Right lung (tissue), 5 donors: ENCODE results near the gene RFX3. TPM values are rescaled to one million over a fixed set of nuclear protein-coding genes. Genes with fewer than 3 reads are reported as not detected.

Experiments
- DNase-seq, 2 donors: peaks; one replicate each; pipeline ENCODE4 v3.0.0-alpha.2; 2013
- polyA plus RNA-seq, 5 donors: library from polyadenylated mRNA; unstranded; fragments of 120-200 nt; gene quantifications; one replicate each; pipeline versions ENCODE4 v1.2.1 to v1.2.3, GENCODE V29; 2013; ENCODE audit warnings: inconsistent platforms in 1 of 5, low replicate concordance in 1 of 5; ENCODE audit not compliant: insufficient read length in 5 of 5, insufficient read depth in 1 of 5

RFX3 gene
- polyA plus RNA-seq, 5 donors = 10.7 to 21.3 (median 19.6) TPM

- no peak for DNase-seq
These were observed 48.5 kb downstream of the RFX3 start for GRCh38 chr9:3477236-3477834.

DNA sequence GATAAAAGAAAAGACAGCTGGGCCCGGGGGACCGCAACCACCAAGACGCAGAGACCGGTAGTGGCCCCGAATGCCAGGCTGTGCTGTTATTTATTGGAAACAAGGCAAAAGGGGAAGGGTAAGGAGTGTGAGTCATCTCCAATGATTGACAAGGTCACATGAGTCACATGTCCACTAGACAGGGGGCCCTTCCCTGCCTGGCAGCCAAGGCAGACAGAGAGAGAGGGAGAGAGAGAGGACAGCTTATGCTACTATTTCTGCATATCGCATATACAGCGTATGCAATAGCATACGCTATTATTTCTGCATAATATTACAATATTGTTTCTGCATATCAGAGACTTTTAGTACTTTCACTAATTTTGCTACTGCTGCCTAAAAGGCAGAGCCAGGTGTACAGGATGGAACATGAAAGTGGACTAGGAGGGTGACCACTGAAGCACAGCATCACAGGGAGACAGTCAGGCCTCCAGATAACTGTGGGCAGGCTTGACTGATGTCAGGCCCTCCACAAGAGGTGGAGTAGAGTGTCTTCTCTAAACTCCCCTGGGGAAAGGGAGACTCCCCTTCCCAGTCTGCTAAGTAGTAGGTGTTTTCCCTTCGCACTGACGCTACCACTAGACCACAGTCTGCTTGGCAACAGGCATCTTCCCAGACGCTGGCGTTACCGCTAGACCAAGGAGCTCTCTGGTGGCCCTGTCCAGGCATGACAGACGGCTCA lies 50.3 kb downstream of the RFX3 start:
- DNase-seq = no peak

GRCh38 chr9:3474821-3475220 lies 51.0 kb downstream of the RFX3 start:
- DNase-seq = no peak

DNA sequence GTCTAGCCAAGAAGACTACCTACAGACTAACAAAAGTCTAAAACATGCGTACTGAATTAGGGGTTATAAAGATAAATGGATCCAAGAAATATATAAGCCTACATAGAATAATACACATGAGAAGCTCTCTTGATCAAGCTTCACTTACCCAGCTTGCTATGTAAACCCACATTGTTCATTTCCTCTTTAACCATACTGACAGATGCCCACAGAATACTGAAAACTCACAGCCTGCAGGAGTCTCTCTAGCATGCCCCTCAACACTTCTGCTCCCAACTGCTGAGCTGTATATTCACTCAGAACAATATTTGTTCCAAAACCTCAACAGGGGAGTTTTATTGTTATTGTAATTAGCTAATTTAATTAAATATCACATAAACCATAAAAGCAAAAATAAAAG lies 52.4 kb downstream of the RFX3 start:
- DNase-seq = no peak

- no peak for DNase-seq
These were observed 53.9 kb downstream of the RFX3 start for GRCh38 chr9:3471883-3472282.

DNA sequence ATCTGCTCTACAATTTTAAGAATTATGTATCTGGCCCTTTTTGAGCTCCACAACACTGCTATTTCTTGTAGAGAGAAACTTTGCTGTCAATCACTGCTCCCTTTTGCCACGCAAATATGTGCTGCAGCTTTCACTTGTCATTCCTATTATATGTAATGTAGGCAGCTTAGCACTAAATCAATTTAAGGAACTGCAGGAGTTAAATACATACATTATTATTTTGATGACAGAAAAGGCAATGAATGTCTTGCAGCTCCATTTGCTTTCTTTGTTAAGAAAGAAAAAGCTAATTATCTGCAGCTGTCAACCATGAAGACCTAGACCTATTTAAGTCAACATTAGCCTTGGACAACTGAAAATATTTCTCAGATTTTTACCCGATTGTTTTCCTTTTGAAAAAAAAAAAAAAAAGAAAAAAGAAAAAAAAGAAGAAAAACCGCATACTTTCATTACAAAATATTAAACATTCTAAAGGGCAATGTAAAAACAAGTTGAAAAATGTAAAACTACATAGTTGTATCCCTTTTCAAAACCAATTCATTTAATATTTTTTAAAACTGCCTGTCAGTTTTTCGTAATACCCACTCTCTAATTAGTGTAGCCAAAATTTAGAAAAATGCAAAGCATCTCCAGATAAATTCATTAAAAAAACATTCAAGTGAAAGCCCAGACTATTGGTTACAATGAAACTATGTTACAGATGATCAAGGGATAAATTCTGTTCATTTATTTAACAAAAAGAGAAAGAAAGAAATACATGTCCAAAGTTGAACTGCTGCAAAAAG lies 57.2 kb downstream of the RFX3 start:
- DNase-seq = no peak

DNA sequence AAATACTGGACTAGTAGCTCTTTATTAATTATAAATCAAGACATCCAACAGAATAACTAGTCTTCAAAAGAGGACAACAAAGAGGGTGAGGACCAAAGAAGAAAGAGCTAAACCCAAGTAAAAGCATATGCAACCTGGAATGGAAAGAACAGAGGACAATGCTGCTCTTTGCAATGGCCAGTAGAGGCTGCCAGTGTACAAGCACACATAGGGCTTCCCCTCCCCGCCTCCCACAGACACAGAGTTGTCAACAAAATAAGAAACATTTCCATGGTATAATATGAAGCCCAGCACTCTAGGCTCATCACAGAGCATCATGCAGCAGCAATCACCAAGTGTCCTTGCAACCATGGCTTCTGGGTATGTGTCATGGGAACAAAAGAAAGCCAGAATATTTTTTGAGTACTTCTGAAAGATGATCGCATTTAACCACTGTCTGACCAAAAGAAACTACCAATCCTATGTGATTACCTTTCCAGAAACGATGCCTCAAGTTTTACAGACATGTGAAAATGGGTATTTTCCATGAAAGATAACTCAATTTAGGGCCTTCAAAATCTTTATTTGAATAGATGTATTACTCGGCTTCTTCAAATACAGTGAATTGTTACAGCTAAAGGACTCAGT lies 58.1 kb downstream of the RFX3 start:
- DNase-seq = peak in 1 of 2 donors; percentile 36

GRCh38 chr9:3464033-3464638 lies 61.7 kb downstream of the RFX3 start:
- DNase-seq = no peak

DNA sequence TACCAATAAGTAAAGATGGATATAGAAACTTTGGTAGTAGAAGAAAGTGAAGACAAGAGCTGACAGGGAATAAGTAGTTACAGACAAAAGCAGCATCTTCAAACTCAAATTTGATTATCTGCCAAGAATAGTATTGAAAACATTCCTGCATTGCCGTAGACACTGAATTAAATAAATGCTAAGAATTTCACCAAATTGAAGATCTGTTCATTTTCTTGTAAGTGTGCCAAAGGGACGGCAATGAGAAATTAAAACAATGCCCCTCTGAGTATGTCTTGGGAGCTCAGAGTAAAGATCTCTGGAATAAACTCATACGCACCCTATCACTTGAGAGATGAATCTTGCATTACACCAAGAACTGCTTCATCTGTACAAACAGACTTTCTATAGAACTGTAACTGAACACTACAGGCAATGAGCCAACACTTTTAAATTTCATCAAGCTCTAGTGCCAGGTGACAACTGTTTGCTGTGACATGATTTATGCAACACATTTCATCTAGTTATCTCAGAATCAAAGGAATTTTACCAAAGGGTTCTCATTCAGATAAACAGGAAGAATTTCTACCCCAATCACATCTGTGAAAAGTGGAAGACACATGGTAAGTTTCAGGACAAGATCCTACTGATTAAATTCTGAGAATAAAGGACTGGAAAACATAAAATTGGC lies 66.9 kb downstream of the RFX3 start:
- peak; percentile 38 to 42 for DNase-seq

DNA sequence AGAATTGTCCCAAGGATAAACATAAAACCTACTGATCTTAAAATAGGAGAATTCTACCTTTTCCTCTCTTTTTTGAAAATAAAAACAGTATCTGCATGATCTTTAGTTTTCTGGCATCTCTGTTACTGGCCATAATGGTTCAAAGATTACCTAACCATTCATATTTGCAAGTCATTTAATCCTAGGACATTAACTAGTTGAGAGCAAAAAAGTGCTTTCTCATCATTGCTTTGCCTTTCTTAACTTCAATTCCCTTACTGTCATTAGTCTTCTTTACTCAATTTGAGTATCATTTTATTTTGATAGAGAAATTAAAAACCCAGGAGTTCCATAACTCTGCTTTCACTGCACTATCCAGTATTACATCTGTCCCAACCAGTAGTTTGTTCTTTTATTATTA lies 68.6 kb downstream of the RFX3 start:
- no peak for DNase-seq

- DNase-seq = no peak
These were observed 70.1 kb downstream of the RFX3 start for GRCh38 chr9:3455717-3456116.

DNA sequence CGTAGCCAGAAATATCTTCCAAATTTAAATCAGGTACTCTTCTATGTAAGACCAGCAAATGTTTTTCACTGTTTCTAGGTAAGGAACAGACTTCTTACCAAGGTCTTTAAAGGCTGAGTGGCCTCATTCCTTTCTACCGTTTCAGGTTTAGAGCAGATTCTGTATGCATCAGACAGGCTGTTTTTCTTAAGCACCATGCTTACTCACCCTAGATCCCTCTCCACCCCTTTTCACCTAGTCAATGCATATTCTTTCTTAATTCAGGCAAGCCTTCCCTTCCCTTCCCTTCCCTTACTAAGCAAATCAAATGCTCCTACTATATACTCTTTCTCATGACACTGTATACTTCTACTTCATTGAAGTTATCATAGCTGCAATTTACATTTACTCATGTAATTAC lies 70.7 kb downstream of the RFX3 start:
- no peak for DNase-seq

- no peak for DNase-seq
These were observed 73.8 kb downstream of the RFX3 start for GRCh38 chr9:3451956-3452355.

- DNase-seq = no peak
These were observed 78.0 kb downstream of the RFX3 start for GRCh38 chr9:3447788-3448187.

DNA sequence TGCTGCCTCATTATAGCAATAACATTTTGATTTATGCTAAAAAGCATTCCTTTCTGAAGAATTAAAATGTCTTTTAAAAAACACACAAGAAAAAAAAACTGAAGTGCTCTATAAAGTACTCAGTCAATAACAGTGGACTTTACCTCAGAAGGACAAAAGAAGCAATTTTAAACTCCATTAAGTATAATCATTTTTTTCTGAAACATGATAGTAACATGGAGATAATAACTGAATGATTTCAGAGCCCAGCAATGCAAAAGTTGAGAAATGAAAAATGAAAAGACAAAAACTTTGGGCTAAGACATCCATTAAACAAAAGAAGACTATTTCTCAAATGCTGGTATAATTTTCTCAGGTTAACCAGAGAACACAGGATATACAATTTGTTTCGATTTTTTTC lies 78.7 kb downstream of the RFX3 start:
- DNase-seq = no peak

GRCh38 chr9:3446313-3446712 lies 79.5 kb downstream of the RFX3 start:
- no peak for DNase-seq

DNA sequence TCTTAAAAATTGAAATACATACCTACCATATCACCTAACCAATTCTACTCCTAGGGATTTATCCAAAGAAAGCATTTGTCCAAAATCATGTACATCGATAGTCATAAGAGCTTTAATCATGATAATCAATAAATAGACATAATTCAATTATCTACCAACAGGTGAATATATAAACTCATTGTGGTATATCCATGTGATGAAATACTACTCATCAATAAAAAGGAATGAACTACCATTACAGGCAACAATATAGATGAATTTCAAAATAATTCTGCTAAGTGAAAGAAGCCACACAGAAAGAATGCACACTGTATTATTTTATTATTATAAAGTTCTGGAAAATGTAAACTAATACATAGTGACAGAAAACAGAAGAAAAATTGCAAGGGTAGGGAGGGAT lies 81.8 kb downstream of the RFX3 start:
- no peak for DNase-seq

GRCh38 chr9:3441197-3441816 lies 84.5 kb downstream of the RFX3 start:
- no peak for DNase-seq

DNA sequence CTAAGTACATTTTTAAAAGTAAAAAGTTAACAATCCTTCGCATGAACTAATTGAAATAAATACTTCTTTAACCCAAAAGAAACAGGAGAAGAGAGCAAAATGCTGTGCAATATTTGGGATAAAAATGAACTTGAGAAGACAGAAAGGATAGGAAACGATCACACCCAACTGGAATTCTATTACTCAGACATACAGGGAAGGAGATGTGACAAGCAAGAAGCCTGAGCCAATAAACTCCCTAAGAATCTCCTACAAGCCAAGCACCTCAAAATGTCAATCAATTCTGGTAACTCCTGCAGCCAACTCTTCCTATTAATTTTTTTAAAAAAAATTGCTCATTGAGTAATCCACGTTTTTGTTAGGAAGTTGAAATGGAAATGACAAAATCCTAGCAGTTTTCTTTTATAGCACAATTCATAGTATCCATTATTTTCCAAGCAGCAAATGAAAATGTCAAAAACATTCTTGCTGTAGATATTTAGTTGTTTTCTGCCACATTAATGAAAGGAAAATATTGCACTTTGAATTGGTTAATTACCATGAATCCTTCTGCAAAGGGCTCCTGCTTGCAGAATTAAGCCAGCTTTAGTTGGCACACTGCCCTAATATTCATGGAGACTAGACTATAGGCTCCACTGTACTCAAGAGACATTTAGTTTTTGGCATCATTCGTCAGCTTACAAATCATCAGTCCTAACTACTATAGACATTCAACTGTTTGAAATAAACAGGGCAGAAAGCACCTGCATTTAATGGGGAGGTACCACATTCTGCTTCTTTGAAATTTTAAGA lies 89.0 kb downstream of the RFX3 start:
- DNase-seq = no peak

DNA sequence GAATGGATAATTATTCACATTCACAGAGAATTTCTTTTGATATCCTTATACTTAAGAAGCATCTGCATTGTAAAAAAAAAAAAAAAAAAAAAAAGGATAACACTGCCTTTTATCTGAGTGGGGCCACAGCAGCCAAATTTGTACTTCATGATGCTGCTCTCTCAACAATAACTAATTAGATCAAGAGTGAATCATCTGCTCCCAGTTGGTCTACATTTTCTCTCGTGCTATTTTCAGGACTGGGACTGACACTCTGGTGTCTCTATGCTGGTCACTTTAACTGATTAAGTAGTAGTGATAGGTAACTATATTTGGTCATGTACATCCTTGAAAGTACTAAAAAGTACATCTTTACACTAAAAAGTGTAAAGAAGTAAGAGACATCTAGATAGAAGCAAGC lies 90.1 kb downstream of the RFX3 start:
- no peak for DNase-seq
